Astrocyte (in vitro differentiated cells and primary cell): ENCODE measurements around the gene ASB6.

Experiments
- EZH2 ChIP-seq: IDR thresholded peaks from 2 replicates; pipeline ENCODE4 v1.6.1; 2012; ENCODE audit warnings: mild to moderate bottlenecking, low read length, inconsistent platforms; ENCODE audit not compliant: insufficient read depth
- TF ChIP-seq, protein P1 (sequence below): IDR thresholded peaks from 2 replicates; pipeline ENCODE4 v1.5.1; 2011; ENCODE audit warnings: low read depth, mild to moderate bottlenecking, inconsistent platforms, low read length, moderate library complexity; ENCODE audit not compliant: insufficient read depth

DNA sequence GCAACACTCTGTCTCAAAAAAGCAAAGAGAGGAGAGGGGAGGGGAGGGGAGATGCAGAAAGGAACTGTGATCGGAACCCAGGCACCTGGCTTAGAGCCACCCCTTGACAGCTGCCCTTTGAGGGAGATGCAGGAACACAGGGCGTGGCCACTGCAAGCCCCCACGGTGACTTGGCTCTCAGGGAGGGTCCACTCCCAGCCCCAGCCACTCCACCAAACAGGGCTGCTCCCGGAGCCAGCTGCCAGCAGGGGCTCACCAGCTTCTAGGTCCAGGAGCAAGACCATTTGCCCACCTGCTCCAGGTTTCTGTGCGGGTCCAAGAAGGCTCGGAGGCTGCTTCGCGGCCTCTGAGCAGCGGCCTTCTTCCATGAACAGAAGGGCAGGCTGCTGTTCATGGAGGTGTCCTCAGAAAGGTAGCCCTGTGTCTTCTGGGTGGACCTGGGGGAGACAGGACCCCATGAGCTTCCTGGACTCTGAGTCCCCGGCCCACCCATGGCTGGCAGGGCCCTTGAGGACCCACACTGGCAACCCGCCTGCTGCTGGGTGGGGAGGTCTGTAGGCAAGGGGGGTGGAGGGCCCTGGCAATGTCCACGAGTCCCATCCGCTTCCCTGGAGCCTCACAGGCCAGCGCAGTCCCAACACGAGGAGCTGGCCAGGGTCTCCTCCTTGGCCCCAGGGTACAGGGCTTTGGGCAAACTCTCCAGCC is 29.0 kb downstream of the ASB6 start:
- TF ChIP-seq, protein P1, sequence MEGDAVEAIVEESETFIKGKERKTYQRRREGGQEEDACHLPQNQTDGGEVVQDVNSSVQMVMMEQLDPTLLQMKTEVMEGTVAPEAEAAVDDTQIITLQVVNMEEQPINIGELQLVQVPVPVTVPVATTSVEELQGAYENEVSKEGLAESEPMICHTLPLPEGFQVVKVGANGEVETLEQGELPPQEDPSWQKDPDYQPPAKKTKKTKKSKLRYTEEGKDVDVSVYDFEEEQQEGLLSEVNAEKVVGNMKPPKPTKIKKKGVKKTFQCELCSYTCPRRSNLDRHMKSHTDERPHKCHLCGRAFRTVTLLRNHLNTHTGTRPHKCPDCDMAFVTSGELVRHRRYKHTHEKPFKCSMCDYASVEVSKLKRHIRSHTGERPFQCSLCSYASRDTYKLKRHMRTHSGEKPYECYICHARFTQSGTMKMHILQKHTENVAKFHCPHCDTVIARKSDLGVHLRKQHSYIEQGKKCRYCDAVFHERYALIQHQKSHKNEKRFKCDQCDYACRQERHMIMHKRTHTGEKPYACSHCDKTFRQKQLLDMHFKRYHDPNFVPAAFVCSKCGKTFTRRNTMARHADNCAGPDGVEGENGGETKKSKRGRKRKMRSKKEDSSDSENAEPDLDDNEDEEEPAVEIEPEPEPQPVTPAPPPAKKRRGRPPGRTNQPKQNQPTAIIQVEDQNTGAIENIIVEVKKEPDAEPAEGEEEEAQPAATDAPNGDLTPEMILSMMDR, result no peak
- no peak for TF ChIP-seq EZH2
